ENCODE results near the gene CDKL1. TPM values are rescaled to one million over a fixed set of nuclear protein-coding genes. Genes with fewer than 3 reads are reported as not detected.

CDKL1 gene
- total RNA-seq, 1 donor from 2014 or later = 15.7 TPM

DNA sequence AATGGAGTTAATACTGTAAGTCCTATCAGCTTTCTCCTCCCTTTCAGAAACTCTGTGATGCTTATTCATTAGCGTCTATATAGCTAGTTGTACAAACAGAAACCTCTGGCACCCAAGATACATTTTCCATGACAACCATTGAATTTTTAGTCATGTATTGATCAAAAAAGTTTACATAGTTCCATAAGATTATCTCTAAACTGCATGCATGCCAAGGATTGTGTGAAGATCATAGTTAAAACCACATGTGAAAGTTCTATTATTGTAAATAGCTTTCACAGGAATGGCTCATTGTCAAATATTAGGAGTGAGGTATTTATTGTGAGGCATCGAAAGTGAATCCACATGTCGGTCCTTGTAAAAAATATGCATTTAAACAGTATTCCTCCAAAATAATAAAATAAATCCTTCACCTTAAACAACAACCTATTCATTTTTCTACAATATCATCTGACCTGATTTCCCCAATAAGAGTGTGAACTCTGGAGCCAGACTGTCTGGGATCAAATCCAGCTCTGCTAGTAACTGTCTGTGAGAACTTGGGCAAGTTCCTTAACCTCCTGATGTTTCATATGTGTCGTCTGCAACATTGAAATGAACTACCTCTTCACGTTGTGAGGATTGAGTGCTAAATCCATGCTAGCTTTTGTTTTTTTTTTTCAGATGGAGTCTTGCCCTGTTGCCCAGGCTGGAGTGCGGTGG is 10.6 kb upstream of the CDKL1 start:
- H3K27ac Mint-ChIP-seq (ENCODE audit: unreplicated experiment) = no peak overlapping the region
- H3K27me3 Mint-ChIP-seq (ENCODE audit: low read depth) = no peaks in the 10 kb centered on the region
- H3K4me1 Mint-ChIP-seq (ENCODE audit: low read depth) = peaks cover 6% of the 10 kb centered on the region
- no peak for DNase-seq (ENCODE audit: low spot score)
- no peak overlapping the region for H3K4me3 Mint-ChIP-seq (ENCODE audit: unreplicated experiment)
- peaks cover 4% of the 10 kb centered on the region for H3K36me3 Mint-ChIP-seq (ENCODE audit: low read depth)
- peaks cover 15% of the 10 kb centered on the region for H3K9me3 Mint-ChIP-seq (ENCODE audit: low read depth)
- TF ChIP-seq, protein P1, sequence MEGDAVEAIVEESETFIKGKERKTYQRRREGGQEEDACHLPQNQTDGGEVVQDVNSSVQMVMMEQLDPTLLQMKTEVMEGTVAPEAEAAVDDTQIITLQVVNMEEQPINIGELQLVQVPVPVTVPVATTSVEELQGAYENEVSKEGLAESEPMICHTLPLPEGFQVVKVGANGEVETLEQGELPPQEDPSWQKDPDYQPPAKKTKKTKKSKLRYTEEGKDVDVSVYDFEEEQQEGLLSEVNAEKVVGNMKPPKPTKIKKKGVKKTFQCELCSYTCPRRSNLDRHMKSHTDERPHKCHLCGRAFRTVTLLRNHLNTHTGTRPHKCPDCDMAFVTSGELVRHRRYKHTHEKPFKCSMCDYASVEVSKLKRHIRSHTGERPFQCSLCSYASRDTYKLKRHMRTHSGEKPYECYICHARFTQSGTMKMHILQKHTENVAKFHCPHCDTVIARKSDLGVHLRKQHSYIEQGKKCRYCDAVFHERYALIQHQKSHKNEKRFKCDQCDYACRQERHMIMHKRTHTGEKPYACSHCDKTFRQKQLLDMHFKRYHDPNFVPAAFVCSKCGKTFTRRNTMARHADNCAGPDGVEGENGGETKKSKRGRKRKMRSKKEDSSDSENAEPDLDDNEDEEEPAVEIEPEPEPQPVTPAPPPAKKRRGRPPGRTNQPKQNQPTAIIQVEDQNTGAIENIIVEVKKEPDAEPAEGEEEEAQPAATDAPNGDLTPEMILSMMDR (IDR thresholded peaks at IDR 0.05) = no peak

DNA sequence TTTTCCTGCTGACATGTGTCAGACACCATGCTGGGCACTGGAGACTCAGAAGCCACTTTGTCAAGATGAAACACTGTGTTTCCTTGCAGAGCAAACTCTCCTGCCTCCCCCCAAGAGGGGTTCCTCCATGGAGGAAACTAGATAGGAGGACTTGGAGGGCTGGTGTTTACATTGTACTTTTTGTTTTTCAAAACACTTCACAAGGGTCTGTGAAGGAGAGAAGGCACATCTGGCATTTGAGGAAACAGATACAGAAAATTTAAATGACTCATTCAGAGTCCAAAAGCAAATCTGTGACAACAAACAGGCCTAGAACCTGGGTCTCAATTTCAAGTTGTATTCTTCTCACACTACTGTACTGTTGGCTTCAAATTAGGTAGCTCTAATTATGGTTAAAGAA is 6.7 kb upstream of the CDKL1 start:
- Mint-ChIP-seq H3K9me3 (ENCODE audit: low read depth) (peaks cover 10% of the 10 kb centered on the region), H3K27ac (ENCODE audit: unreplicated experiment) (peak overlapping the region; percentile 36), H3K27me3 (ENCODE audit: low read depth) (no peaks in the 10 kb centered on the region), H3K36me3 (ENCODE audit: low read depth) (no peaks in the 10 kb centered on the region), H3K4me3 (ENCODE audit: unreplicated experiment) (no peak overlapping the region), H3K4me1 (ENCODE audit: low read depth) (peaks cover 23% of the 10 kb centered on the region)
- TF ChIP-seq, protein P1 (IDR thresholded peaks at IDR 0.05) = no peak
- DNase-seq (ENCODE audit: low spot score) = no peak

GRCh38 chr14:50402965-50403364 is 6.3 kb upstream of the CDKL1 start:
- no peaks in the 10 kb centered on the region for H3K27me3 Mint-ChIP-seq (ENCODE audit: low read depth)
- no peak overlapping the region for H3K27ac Mint-ChIP-seq (ENCODE audit: unreplicated experiment)
- no peak overlapping the region for H3K4me3 Mint-ChIP-seq (ENCODE audit: unreplicated experiment)
- H3K36me3 Mint-ChIP-seq (ENCODE audit: low read depth) = no peaks in the 10 kb centered on the region
- peaks cover 26% of the 10 kb centered on the region for H3K4me1 Mint-ChIP-seq (ENCODE audit: low read depth)
- no peak for DNase-seq (ENCODE audit: low spot score)
- TF ChIP-seq, protein P1 (IDR thresholded peaks at IDR 0.05) = no peak
- H3K9me3 Mint-ChIP-seq (ENCODE audit: low read depth) = peaks cover 10% of the 10 kb centered on the region

GRCh38 chr14:50400461-50400860 is 3.8 kb upstream of the CDKL1 start:
- Mint-ChIP-seq H3K4me3 (ENCODE audit: unreplicated experiment) (no peak overlapping the region), H3K36me3 (ENCODE audit: low read depth) (no peaks in the 10 kb centered on the region), H3K9me3 (ENCODE audit: low read depth) (peaks cover 1% of the 10 kb centered on the region), H3K27ac (ENCODE audit: unreplicated experiment) (peak overlapping the region; percentile 22), H3K27me3 (ENCODE audit: low read depth) (no peaks in the 10 kb centered on the region), H3K4me1 (ENCODE audit: low read depth) (peaks cover 45% of the 10 kb centered on the region)
- TF ChIP-seq, protein P1 (IDR thresholded peaks at IDR 0.05) = no peak
- no peak for DNase-seq (ENCODE audit: low spot score)

GRCh38 chr14:50399251-50400032 is 2.8 kb upstream of the CDKL1 start:
- no peaks in the 10 kb centered on the region for H3K27me3 Mint-ChIP-seq (ENCODE audit: low read depth)
- H3K27ac Mint-ChIP-seq (ENCODE audit: unreplicated experiment) = peak overlapping the region; percentile 83
- peaks cover 56% of the 10 kb centered on the region for H3K4me1 Mint-ChIP-seq (ENCODE audit: low read depth)
- no peaks in the 10 kb centered on the region for H3K9me3 Mint-ChIP-seq (ENCODE audit: low read depth)
- no peak for DNase-seq (ENCODE audit: low spot score)
- H3K4me3 Mint-ChIP-seq (ENCODE audit: unreplicated experiment) = no peak overlapping the region
- TF ChIP-seq, protein P1 (IDR thresholded peaks at IDR 0.05) = peak; percentile 36
- H3K36me3 Mint-ChIP-seq (ENCODE audit: low read depth) = peaks cover 1% of the 10 kb centered on the region

Measured in chondrocyte (in vitro differentiated cells).